ENCODE data around the gene NHLRC2.
"Not testable (repeated sequence)": the region's sequence is repeated elsewhere in the genome, so short reads cannot be mapped to it uniquely, and the experiment has no call there.

The NHLRC2 gene

DNA sequence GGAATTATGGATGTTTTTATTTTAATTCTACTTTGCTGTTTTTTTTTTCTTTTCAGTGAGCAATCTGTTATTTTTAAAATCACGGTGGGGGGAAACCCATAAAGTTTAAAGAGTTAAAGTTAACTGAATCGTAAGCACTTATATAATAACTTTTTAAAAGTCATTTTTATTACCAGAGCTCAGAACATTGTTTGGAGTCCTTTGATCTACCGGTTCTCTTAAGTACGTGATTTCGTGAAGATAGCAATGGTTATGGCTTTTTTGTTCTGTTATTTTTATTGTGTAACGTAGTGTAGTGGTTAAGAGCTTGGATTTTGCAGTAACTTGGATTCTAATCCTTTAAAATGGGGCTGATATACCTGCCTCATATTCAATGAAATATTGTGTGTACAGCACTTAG, 57.4 kb downstream of the NHLRC2 start:
- DNase-seq = no peak

- DNase-seq = no peak
These were observed 58.1 kb downstream of the NHLRC2 start for GRCh38 chr10:113912582-113912981.

DNA sequence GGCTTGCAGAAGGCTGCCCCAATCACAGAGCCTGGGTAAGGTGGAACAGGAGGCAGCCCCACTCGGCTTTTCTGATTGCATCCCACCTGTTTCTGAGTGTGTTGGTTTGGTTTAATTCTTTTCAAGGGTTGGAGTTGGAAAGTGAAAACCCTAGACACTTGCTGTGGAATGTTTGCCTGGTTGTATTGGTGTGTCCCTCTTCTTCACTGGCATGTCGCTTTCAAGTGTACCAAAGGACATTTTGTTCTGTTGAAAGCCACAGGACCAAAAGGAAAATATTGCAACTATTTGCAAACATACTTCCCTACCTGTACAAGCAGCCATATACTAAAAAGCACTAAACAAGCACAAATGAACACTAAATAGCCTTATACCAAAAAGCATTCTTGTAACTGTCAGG, 60.5 kb downstream of the NHLRC2 start:
- DNase-seq = no peak

DNA sequence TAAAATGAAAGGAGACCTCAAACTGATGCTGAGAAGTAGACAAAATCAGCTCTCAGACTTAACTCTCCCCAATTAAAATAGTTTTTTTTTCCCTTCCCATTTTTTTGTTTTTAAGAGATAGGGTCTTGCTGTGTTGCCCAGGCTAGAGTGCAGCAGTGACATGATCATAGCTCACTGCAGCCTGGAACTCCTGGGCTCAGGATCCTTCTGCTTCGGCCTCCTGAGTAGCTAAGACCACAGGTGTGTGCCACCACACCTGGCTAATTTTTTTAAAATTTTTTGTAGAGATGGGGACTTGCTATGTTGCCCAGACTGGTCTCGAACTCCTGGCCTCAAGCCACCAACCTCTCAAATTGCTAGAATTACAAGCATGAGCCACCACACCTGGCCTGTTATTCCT, 61.1 kb downstream of the NHLRC2 start:
- no peak for DNase-seq

GRCh38 chr10:113916053-113916452, 61.6 kb downstream of the NHLRC2 start:
- no peak for DNase-seq

- DNase-seq = no peak
These were observed 63.2 kb downstream of the NHLRC2 start for GRCh38 chr10:113917636-113918035.

DNA sequence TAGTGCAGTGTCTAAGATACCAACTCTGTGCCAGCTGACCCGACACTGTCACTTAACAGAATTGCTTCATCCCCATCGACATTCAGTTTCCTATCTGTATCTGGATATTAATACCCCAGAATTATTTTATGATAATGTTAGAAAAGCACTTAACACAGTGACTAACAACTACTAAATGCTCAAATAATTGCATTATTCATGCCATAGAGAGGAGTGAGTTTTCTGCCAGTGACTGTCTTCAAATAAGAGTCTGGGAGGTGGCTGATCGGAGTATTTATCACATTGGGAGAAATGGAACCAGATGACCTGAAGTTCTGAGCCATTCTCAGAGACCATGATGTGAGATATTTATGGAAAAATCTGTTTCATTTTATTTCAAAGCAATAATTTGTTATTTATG, 65.7 kb downstream of the NHLRC2 start:
- no peak for DNase-seq

GRCh38 chr10:113920875-113921274, 66.4 kb downstream of the NHLRC2 start:
- no peak for DNase-seq

DNA sequence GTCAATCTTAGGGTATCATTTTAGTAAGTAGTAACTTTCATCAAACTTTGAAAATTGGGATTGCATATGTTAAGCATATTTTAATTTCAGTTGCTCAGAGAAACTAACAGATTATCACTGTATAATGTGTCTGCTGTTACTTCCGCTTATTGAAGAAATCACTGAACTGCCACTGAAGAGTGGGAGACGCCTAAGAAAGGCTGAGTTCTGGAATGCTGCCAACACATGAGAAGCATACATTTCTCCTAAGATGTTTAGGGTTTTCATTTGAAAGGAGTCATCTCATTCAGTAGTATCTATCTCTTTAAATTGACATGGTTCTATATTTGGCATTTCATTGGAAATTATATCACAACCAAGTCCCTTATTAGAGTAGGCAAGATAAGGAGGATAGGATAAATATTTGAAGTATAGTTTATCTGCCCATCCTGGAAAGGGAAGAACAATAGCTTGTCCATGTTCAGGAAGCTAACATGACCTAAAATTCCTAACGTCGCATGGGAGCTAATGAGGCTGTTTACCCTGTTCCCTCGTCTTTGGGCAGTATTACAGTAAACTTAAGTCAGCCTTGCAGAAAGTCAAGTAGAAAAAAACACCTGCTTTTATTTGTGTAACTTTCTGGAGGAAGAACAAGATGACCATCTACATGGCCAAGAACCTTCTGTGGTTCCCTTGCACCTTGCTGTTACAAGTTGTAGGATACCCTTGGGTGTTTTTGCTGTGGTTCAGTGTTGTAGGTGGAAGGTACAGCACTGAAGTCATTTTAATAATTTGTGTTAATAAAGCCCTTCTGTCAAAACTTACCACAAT, 67.3 kb downstream of the NHLRC2 start:
- no peak for DNase-seq

DNA sequence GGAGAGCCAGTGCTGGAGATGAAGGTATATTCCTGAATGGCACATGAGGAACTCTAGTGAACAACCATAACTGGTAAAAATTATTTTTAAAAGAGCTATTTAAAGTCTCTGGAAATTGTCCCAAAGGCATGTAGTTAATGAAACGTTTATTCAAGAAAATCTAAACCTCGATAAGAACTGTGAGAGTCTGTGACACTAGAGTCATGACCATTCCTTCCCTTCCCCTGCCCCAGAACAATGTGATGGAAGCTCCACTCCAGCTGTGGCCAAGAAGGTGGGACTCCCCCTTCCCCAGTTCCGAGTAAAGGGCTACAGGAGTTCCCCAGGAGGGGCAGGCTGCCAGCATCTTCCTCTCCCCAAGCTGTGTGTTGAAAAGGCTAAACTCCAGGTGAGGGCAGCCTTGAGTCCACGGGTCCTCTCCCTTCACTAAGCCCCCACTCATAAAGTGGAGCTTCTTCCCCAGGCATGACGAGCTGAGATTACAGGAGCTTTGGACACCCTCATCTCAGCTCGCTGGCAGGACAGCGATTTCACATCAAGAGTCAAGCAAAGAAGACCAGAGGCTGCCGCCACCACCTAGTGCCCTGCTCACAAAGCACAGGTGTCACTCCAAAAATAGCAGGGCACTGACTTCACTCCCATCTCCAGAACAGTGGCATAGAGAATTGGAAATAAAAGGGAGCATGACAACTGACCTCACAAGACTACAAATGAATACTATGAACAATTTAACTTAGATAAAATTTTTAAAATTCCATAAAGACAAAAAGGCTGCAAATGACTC, 68.5 kb downstream of the NHLRC2 start:
- no peak for DNase-seq

DNA sequence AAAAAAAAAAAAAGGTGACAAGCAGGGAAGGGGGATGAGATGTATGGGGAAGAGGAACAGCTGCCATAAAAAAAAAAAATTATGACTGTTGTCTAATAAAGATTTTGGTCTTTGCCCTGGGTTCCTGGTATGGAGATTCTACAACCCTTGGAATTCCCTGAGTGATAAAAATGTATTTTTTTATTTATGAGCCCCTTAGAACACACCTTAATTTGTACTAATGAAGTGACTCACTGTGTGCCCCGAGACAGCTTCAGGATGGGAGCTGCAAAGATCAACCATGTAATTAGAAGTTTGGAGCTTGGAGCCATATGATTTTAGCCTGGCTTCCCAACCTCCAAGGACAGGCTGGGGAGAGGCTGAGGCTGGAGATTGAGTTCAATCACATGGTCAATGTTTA, 69.7 kb downstream of the NHLRC2 start:
- DNase-seq = no peak

GRCh38 chr10:113924664-113925063, 70.2 kb downstream of the NHLRC2 start:
- DNase-seq = no peak

GRCh38 chr10:113927440-113927839, 73.0 kb downstream of the NHLRC2 start:
- DNase-seq = no peak

GRCh38 chr10:113928830-113929229, 74.4 kb downstream of the NHLRC2 start:
- DNase-seq = no peak

- DNase-seq = no peak
These were observed 75.1 kb downstream of the NHLRC2 start for GRCh38 chr10:113929522-113929921.

DNA sequence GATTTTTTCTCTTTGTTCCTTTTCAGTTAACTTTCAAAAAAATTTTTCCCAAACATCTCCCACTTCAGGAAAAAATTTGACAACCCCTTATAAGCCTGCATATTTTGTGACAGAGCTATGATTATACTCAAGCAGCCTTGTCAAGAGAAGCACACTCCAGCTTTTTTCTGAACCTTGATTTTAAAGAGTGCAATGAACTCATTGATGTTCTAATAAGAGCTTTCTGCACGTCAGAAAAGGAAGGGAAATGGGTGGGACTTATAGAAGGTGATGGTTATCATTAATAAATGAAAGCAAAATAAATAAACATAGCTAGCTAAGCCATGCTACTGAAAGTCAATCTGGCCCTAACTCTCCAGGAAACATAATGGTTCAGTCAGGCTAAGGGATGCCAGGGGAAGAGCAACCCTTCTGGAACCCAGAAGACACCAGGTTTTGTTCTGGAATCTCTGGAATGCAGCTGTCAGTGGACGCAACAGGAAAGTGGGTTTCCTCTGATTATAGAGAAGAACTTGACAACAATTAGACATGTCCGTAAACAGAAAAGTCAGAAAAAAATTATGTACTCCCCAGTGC, 76.1 kb downstream of the NHLRC2 start:
- DNase-seq = no peak

GRCh38 chr10:113932854-113933253, 78.4 kb downstream of the NHLRC2 start:
- DNase-seq = no peak

- DNase-seq = no peak
These were observed 79.6 kb downstream of the NHLRC2 start for GRCh38 chr10:113933894-113934532.

DNA sequence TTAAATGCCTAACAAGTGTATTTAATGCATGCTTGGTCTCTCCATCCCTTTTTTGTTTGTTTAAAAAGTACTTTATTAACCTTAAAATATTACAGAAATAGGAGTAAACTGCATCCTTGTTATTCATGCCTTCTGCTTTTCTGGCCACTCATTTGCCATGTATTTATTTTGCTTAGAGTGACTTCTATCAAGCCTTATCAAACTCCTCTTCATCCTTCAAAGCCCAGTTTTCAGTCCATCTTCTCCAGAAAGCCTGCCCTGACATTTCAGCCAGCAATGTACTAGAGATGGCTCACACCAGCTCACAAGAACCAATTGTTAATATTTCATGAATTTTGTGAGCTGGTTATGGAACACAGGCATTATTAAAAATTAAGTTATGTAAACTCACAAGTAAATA, 82.8 kb downstream of the NHLRC2 start:
- no peak for DNase-seq

- DNase-seq = no peak
These were observed 83.3 kb downstream of the NHLRC2 start for GRCh38 chr10:113937756-113938155.

DNA sequence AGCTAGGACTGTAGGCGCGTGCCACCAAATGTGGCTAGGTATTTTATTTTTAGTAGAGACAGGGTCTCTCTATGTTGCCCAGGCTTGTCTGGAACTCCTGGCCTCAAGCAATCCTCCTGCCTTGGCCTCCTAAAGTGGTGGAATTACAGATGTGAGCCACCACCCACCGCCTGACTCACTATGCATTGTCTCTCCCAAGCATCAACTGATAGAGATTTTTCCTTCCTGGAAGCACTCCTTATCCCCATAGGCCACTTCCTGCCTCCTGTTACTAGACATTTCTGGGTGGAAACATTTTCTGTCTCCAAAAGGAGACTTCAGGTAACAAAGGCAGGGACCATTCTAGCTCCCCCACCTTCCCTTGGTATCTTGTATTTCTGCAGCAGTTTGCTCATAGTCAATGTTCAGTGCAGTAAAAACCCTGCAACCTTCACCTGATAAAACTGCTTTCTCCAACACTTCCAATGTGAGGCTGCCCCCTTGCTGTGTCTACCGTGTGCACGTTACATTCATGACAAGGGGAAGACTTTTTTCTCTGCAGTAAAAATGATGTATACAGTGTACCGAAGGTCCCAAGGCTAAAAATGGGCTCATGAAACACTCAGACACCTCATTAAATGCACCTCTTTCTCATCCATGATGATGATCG, 84.9 kb downstream of the NHLRC2 start:
- no peak for DNase-seq

GRCh38 chr10:113941140-113941539, 86.7 kb downstream of the NHLRC2 start:
- DNase-seq = no peak

GRCh38 chr10:113943196-113943595, 88.7 kb downstream of the NHLRC2 start:
- not testable (repeated sequence) for DNase-seq
